Measurements from ENCODE around the gene DOCK2. TPM values are rescaled to one million over a fixed set of nuclear protein-coding genes. Genes with fewer than 3 reads are reported as not detected.

DOCK2 gene
- total RNA-seq, 1 experiment from 2014 or later, result 0.26 TPM

DNA sequence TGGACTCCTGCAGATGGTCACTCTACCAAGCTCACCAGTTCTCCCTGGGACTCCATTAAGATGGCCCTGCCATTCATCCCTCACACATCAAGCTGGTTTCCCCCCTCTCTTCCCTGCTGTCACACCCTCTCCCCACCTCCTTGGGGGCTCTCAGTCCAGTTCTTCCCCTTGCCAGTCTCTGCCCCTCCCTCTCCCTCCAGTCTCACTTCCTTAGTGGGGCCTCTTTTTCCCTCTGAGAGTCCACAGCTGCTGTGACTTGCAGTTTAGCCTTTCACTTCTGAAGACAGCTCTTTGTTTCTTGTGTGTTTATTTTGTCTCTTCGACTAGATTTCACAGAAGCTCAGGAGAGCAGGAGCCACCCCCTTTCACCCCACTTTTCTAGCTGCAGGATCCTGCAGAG lies 10.5 kb downstream of the DOCK2 start:
- no peak for ATAC-seq
- intact Hi-C loops (cut with micrococcal nuclease), result no loop called here

GRCh38 chr5:169648725-169649310 lies 11.7 kb downstream of the DOCK2 start:
- ChIA-PET POLR2A (ENCODE audit: unreplicated experiment) (no interaction called here), CTCF (no interaction called here)
- no peak for DNase-seq
- BruUV-seq (replicated peaks), result no TSS peak
- Histone ChIP-seq H3K27ac (ENCODE audit: low read length) (no peak overlapping the region), H3K9ac (ENCODE audit: low read length) (no peak overlapping the region), H2AFZ (ENCODE audit: low read length) (no peak overlapping the region), H3K9me3 (ENCODE audit: low read length) (no peaks in the 10 kb centered on the region), H4K20me1 (ENCODE audit: low read length) (no peaks in the 10 kb centered on the region), H3K4me3 (ENCODE audit: low read length) (no peak overlapping the region), H3K36me3 (ENCODE audit: low read depth, low read length) (no peaks in the 10 kb centered on the region), H3K4me1 (ENCODE audit: insufficient read depth, low read length) (peaks cover 11% of the 10 kb centered on the region), H3K9me2 (replicated peaks; ENCODE audit: low read length) (0 out of 2 replicates have a peak, but pooled peaks cover 10% of the 10 kb centered on the region), H3K27me3 (ENCODE audit: low read length) (no peaks in the 10 kb centered on the region), H3K79me2 (ENCODE audit: low read length) (no peaks in the 10 kb centered on the region), H3K4me2 (ENCODE audit: low read length) (no peak overlapping the region), H3F3A (ENCODE audit: low read length, unreplicated experiment) (no peaks in the 10 kb centered on the region)
- intact Hi-C loops (cut with micrococcal nuclease), result no loop called here
- TF ChIP-seq, protein P1, sequence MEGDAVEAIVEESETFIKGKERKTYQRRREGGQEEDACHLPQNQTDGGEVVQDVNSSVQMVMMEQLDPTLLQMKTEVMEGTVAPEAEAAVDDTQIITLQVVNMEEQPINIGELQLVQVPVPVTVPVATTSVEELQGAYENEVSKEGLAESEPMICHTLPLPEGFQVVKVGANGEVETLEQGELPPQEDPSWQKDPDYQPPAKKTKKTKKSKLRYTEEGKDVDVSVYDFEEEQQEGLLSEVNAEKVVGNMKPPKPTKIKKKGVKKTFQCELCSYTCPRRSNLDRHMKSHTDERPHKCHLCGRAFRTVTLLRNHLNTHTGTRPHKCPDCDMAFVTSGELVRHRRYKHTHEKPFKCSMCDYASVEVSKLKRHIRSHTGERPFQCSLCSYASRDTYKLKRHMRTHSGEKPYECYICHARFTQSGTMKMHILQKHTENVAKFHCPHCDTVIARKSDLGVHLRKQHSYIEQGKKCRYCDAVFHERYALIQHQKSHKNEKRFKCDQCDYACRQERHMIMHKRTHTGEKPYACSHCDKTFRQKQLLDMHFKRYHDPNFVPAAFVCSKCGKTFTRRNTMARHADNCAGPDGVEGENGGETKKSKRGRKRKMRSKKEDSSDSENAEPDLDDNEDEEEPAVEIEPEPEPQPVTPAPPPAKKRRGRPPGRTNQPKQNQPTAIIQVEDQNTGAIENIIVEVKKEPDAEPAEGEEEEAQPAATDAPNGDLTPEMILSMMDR (conservative IDR thresholded peaks at IDR 0.05; ENCODE audit: low read depth, low read length), result no peak
- no peak for TF ChIP-seq EZH2phosphoT487 (IDR thresholded peaks at IDR 0.05; ENCODE audit: borderline replicate concordance, low read length)
- no peak for TF ChIP-seq EZH2 (IDR thresholded peaks at IDR 0.05; ENCODE audit: low read length, unreplicated experiment)
- ATAC-seq, result no peak

More for the DNA sequence above, 10.5 kb downstream of the DOCK2 start:
- CTCF ChIA-PET, result no interaction called here
- Histone ChIP-seq H3K79me2 (ENCODE audit: low read length) (no peaks in the 10 kb centered on the region), H3K27ac (ENCODE audit: low read length) (no peak overlapping the region), H3K9me2 (replicated peaks; ENCODE audit: low read length) (0 out of 2 replicates have a peak, but pooled peaks cover 10% of the 10 kb centered on the region), H2AFZ (ENCODE audit: low read length) (no peak overlapping the region), H3K36me3 (ENCODE audit: low read depth, low read length) (no peaks in the 10 kb centered on the region), H3K27me3 (ENCODE audit: low read length) (no peaks in the 10 kb centered on the region), H3K4me1 (ENCODE audit: insufficient read depth, low read length) (peaks cover 11% of the 10 kb centered on the region), H3K4me2 (ENCODE audit: low read length) (no peak overlapping the region), H3K9ac (ENCODE audit: low read length) (no peak overlapping the region), H3K4me3 (ENCODE audit: low read length) (no peak overlapping the region), H4K20me1 (ENCODE audit: low read length) (no peaks in the 10 kb centered on the region), H3F3A (ENCODE audit: low read length, unreplicated experiment) (no peaks in the 10 kb centered on the region), H3K9me3 (ENCODE audit: low read length) (no peaks in the 10 kb centered on the region)
- BruUV-seq (replicated peaks), result no TSS peak
- POLR2A ChIA-PET (ENCODE audit: unreplicated experiment), result no interaction called here
- TF ChIP-seq EZH2phosphoT487 (IDR thresholded peaks at IDR 0.05; ENCODE audit: borderline replicate concordance, low read length) (no peak), EZH2 (IDR thresholded peaks at IDR 0.05; ENCODE audit: low read length, unreplicated experiment) (no peak)
- TF ChIP-seq, protein P1 (conservative IDR thresholded peaks at IDR 0.05; ENCODE audit: low read depth, low read length), result no peak
- DNase-seq, result no peak

- peaks cover 11% of the 10 kb centered on the region for H3K4me1 ChIP-seq (ENCODE audit: insufficient read depth, low read length)
- intact Hi-C loops (cut with micrococcal nuclease), result no loop called here
- H4K20me1 ChIP-seq (ENCODE audit: low read length), result no peaks in the 10 kb centered on the region
- DNase-seq (no peak), ATAC-seq (no peak)
- H3K4me3 ChIP-seq (ENCODE audit: low read length), result no peak overlapping the region
- no peak overlapping the region for H3K9ac ChIP-seq (ENCODE audit: low read length)
- H2AFZ ChIP-seq (ENCODE audit: low read length), result no peak overlapping the region
- H3K9me3 ChIP-seq (ENCODE audit: low read length), result no peaks in the 10 kb centered on the region
- TF ChIP-seq EZH2 (IDR thresholded peaks at IDR 0.05; ENCODE audit: low read length, unreplicated experiment), result no peak
- TF ChIP-seq, protein P1 (conservative IDR thresholded peaks at IDR 0.05; ENCODE audit: low read depth, low read length), result no peak
- no peak for TF ChIP-seq EZH2phosphoT487 (IDR thresholded peaks at IDR 0.05; ENCODE audit: borderline replicate concordance, low read length)
- H3K27me3 ChIP-seq (ENCODE audit: low read length), result no peaks in the 10 kb centered on the region
- no peak overlapping the region for H3K4me2 ChIP-seq (ENCODE audit: low read length)
- no peak overlapping the region for H3K27ac ChIP-seq (ENCODE audit: low read length)
- H3K9me2 ChIP-seq (replicated peaks; ENCODE audit: low read length), result 0 out of 2 replicates have a peak, but pooled peaks cover 10% of the 10 kb centered on the region
- H3K36me3 ChIP-seq (ENCODE audit: low read depth, low read length), result no peaks in the 10 kb centered on the region
- ChIA-PET CTCF (no interaction called here), POLR2A (ENCODE audit: unreplicated experiment) (no interaction called here)
- BruUV-seq (replicated peaks), result no TSS peak
- H3K79me2 ChIP-seq (ENCODE audit: low read length), result no peaks in the 10 kb centered on the region
- no peaks in the 10 kb centered on the region for H3F3A ChIP-seq (ENCODE audit: low read length, unreplicated experiment)
Observed at GRCh38 chr5:169649486-169649885, 12.4 kb downstream of the DOCK2 start.

Data from PC-3 (cell line).